Kasumi-1 (cell line): Measurements from ENCODE around the gene LARP6.
"Not testable (repeated sequence)": the region's sequence is repeated elsewhere in the genome, so short reads cannot be mapped to it uniquely, and the experiment has no call there.

Source experiments
- DNase-seq, 2 experiments: peaks; one replicate each; lab custom pipeline; 2025; lab: John Stamatoyannopoulos, UW

Gene LARP6

DNA sequence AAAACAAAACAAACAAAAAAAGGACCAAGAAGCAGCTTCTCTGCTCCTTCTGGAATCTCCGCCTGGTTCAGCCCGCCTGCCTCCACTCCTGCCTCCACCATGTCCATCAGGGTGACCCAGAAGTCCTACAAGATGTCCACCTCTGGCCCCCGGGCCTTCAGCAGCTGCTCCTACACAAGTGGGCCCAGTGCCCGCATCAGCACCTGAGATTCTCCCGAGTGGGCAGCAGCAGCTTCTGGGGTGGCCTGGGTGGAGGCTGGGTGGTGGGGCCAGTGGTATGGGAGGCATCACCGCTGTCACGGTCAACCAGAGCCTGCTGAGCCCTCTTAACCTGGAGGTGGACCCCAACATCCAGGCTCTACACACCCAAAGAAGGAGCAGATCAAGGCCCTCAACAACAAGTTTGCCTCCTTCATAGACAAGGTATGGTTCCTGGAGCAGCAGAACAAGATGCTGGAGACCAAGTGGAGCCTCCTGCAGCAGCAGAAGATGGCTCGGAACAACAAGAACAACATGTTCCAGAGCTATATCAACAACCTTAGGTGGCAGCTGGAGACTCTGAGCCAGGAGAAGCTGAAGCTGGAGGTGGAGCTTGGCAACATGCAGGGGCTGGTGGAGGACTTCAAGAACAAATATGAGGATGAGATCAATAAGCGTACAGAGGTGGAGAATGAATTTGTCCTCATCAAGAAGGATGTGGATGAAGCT is 4.8 kb upstream of the LARP6 start:
- DNase-seq = not testable (repeated sequence)

DNA sequence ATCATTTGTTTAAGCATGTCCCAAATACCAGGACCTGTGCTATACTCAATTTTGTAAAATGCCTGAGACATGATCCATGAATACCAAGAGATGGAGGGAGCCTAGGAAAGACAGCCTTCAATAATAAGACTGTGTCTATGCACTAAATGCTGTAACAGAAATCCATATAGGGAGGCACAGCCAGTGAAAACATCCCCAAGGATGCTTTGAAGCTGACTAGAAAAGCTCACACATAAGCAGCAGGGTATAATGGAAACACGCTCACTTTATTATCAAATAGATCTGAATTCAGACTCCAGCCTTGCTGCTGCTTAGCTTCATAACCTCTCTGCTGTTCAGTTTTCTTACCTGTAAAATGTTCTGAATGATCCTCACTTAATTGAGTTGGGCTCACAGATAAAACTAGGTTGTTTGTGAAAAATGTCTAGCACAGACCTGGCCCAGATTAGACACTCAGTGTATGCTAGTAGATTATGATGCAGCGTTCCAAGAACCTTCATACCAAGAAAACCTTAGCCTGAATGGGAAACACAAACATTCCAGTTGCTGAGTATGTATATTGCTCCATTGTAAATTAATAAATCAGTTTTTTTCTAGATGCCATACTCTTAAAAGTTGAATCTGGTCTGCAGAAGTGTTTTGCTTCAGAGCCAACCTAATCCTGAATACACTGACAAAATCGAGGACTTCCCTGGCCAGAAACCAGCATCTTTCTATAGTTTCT is 3.8 kb upstream of the LARP6 start:
- no peak for DNase-seq

DNA sequence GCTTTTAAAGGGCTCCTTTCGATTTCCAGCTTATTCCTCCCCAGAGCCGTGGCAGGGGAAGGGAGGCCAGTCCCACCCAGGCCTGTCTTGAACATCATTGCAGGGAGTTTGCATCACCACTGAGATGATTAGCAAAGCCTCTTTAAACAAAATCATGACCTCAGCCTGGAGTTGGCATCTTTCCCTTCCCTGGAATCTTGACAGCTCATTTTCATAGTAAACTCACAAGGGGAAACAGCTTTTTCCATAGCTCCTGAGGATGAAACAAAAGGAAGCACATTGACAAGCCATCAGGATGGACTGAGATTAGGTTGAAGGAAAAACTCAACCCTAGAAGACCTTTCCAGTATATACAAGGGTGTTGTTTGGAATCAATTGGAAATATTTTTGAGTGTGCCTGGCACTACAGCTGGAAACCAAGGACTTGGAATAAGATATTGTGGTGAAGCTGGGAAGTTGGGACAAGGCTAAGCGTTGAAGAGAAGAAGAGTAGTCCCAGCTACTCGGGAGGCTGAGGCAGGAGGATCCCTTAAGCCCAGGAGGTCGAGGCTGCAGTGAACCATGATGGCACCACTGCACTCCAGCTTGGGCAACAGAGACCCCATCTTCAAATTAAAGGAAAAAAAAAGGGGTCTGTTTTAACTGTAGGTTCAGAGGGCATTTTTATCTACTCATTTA is 3.1 kb upstream of the LARP6 start:
- DNase-seq = no peak

DNA sequence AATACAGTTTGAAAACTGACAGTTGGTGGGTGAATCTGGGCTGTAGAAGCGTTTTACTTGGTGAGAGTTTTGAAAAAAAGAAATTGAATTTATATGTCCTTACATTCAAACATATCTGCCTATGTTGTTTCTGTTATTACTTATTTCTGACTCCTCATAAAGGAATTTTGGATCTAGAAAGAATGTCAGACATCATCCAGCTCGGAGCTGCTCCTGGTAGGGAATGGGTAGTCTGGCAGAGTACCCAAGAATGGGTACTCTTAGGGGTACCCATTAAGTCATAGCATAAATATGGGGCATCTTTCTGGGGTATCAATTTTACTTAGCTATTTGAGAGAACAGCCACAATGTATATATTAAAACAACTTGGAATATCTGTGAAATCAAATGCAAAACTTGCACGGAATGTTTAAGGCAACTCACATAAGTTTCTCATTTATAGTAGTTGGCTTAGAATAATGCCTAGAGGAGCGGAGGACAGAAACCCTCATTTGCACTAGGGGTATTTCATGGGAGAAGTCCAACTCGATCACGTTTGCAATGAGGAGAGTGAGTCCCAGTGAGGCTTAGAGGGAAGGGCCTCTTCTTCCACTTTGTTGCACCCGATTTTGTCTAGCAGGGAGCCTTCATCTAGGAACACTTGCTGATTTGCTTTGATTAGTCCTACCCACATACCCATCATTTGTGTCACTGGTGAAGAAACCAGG is 2.4 kb upstream of the LARP6 start:
- DNase-seq = no peak

DNA sequence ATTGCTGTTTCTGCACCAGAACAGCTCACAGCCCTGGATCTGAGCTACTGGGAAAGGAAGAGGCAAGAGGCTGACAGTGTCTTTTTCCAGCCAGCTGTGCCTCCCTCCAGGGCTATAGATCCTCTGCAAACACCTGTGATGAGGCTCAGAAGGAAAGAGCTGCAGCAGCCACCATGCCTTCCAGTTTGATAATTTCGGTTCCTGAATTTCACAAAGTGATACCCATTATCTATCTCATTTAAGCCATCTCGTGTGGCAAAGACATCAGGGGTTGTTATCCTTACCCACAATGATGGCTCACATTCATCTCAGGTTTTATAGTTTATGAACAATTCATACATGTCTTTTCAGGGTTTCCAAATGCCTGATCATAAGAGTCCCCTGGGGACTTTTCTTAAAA is 1.8 kb upstream of the LARP6 start:
- no peak for DNase-seq

DNA sequence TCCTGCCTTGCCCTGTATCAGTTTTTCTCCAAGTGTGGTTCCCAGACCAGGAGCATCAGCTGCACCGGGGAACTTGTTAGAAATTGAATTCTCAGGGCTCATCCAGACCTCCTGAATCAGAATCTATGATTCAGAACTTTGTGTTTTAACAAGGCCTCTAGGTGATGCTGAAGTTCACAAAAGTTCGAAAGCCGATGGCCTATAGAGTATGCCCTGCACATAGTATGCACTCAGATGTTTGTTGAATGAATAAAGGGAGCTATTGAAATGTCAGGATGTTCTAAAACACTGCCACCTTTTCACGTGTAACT is 664 bp upstream of the LARP6 start:
- DNase-seq = no peak

DNA sequence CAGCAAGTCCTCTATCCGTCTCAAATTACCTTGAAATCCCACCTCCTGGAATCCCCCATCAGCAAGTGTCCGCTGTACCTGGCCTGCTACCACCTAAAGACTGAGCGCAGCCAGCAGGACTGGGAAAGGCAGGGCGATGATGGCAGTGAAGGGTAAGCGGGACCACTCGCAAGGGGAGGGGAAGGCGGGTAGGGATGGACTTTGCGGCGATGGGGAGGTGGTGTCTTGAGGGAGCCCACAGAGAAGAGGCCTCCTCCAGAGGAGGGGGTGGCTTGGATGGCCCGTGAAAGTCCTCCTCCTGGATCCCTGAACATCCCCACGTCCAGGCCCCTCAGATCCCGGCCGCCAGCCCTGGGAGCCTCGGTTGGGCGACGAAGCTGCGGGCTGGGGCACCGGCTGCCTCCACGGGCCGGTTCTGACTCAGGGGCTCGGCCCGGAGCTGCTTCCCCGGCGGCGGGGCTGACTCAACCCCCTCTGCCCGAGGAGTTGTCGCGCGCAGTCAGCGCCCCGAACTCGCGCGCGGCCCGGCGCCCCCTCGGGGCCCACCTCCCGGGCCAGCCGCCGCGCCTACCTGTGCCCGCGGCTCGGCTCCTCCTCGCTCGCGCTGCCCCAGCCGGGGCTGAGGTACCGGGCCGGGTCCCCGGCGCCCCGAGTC is 512 bp downstream of the LARP6 start:
- DNase-seq = no peak

DNA sequence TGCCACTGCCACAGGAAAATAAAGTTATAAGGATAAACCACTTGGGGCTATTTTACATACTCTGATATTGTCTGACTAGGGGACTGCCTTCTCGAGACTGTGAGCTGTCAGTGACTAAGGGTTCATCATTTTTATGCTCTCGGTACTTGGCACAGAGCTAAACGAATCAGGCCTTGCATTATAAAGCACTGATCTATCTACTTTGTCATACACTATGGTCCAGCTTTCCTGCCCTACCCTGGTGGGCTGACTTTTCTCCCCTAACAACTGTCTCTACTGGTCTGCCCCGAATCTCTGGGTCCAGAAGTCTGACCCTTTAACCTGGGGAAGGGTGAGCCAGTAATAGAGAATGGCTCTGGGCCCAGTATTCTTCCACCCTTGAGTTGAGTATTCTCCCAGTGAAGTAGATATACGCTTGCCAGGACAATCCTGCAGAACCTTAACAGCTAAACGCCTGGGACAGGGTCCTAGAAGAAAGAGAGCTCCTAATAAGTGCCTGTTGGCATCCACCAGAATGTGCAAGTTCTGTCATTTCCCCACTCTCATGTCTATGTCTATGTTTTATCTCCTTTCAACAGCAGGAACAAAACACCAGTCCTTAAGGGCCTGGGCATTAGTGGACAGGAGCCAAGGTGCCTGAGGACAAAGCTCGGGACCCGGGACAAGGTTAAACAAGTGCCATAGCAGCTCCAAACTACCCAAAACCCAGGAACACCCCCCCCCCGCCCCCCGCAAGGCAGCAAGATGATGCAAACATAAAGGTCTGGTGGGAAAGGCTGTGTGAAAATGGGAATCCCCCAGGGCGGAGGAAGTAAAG is 1.2 kb downstream of the LARP6 start:
- no peak for DNase-seq

DNA sequence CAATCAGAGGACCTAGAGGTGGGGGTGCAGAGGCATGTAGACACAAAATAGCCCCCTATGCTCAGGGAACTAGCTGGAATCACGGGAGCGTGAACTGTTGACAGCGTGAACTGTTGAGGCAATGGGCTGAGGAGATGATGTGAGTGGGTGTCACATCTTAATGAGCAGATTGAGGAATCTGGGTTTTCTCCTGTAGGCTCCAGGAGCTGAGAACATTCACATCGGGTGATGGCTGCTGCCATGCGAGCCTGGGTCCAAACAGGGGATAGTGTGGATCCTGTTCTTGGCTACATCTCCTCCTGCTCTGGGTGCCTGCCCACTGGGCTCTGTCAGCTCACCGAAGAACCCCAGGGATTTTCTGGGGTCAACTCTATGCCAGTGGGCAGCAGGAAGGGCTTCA is 2.1 kb downstream of the LARP6 start:
- DNase-seq = no peak

DNA sequence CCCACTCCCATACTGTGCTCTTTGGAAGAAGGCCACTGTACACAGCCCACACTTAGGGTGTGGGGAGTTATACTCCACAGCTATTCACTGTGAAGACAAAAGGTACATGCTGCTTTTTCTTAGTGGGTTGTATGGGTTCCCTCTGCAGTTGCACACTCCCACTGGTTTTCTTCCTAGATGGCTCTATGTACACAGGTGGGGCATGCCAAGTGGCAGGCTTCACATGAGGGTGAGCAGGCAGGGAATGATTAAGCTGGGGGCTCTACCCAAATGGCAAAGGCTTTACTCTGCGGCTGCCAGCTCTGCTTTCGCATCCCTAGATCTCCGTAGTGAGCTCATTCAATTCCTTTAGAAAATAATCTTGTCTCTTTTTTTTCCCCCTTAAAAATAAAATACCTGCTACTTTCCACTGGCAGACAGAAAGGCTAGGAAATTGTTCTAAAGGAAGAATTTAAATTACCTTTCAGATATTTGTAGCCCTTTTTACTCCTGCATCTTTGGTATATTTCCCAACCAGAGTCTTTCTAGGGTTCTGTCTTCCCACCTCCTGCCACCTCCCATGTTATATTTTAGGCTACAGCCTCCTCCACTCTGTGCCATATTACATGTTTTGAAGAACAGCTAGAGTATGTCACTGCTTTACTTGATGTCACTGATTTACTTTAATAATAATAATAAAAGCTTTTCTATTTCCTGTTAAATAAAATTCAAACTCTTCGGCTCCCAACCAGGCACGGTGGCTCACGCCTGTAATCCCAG is 8.2 kb downstream of the LARP6 start:
- no peak for DNase-seq

DNA sequence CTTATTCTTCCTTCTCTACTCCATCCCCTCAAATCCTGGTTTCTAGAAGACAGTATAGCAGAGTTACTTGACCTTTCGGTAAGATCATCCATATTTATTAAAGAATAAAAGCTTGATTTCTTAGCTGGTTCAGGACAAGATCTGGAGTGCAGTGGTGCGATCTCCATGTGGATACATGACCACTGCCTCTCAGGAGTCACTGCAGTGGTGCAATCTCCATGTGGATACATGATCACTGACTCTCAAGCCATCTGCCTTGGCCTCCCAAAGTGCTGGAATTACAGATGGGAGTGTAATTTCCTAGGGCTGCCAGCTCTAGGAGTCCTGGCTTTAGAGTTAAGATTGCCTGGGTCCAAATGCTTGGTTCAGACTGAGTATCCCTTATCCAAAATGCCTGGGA is 16.5 kb downstream of the LARP6 start:
- no peak for DNase-seq

DNA sequence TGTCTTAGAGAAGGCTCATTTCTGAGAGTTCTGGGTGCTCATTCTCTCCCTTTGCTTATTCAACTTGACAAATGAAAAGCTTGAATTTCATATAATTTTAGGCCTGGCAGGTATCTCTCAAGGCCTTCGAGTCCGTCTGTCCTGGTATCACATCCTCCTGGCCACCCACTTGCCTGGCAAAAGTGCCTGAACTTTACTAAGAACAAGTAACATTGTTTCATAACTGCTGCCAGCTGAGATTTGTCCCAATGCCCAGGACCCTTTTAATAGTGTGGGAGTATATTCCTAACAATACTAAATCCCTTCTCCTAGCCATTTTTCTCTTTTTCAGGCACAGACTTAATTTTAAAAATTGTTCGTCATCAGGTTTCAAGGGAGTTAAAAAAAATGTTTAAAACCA is 18.1 kb downstream of the LARP6 start:
- no peak for DNase-seq

DNA sequence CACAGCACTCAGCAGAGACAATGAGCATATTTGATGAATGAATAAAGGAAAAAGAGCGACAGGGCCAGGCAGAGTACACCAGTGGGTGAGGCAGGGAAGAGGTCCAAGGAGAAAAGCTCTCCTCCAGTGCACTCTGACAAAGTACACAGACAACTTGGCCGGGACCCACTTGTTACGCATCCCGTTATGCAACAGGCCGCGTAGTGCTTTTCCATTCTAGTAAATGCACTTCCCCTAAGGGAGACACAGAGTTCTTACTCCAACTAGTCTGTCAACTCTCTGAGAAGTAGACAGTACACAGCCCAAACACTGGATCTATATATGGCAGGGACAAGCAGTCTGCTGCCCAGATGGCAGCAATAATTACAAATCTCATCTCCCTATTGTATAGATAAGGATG is 18.5 kb downstream of the LARP6 start:
- no peak for DNase-seq

DNA sequence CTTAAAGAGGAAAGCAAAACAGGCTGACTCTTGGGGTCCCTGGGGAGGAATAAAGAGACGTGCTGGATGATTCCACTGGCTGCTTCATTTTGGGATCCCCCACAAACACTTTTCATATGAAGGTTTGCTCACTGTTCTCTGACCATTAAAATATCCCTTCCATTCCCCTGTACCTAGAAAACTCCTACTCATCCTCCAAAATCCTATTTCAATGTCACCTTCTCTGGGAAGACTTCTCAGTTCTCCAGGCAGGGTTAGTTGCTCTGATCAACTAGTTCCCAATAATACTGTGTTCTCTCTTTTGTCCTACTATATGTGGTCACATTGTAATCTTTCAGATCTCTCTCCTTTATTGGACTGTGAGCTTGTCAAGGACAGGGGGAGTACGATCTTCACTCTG is 19.0 kb downstream of the LARP6 start:
- DNase-seq = no peak

DNA sequence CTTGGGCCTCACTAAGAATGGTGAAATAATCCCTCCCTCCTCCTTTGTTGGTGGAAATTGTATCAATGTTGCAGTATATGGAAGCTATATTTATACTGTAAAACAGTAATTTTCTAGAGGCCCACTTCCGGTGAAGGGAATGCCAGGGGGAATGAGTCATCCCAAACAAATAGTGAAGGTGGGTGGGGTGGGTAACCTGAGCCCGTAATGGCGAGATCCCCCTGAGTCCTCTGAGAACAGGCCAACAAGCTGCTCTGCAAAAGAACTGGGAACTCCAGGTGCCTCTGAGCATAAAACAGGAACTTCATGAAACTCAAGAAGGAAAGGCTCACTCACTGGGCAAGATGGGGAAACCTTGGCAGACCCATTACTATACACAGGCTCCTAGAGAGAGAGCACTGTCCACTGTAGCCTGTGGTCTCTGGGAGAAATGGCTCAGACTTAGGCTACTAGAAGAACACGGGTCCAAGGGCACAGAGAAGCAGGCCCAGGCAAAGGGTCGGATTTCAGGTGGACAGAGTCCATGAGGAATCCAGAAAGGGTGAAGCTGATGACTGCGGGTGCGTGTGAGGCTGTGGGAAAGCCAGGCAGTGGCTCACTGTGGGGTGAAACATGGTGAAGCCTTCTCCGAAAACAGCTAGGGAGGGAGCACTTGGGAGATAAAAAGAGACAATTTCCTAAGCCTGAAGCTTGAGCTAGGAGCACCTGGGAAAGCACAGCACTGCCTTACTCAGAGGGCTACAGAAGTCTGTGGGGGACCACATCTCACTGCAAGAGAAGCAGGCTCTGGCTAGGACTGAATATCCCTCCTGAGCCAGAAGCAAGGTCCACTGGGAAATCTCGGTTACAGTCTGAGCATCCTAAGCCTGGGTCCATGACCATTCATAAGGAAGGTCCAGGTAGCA is 19.8 kb downstream of the LARP6 start:
- no peak for DNase-seq

DNA sequence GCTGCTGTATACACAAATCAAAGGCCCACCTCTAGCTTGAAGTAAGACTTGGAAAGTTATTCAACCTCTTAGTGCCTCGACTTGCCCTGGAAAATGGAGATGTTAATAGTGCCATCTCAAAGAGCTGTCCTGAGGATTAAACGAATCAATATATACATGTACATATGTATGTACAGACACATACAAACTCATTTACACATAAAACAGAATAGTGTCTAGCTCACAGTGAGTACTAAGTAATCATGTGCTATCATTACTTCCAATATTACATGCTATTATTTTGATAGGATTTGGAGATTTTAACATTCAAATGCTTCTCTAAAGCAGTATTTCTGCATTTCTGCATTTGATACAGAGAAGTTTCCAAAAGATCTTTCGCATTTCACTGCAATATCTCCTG is 20.5 kb downstream of the LARP6 start:
- no peak for DNase-seq

DNA sequence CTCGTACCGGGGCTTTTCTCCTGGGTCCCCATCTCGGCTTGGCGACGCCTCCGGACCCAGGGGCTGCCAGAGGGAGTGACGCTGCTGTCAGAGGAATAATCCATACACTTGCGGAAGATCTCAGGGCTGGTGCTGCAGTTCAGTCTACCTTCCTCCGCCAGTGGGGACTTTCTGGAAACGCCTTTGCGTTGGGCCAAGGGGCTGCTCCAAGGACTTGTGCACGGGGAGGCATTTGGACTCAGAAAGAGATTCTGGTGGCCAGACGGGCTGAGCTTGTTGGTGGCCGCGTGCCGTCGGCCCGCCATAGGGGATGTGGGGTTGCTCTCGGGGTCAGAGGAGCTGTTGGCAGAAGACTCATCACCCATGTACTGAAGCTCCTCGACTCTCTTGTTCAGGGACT is 21.8 kb downstream of the LARP6 start:
- no peak for DNase-seq

DNA sequence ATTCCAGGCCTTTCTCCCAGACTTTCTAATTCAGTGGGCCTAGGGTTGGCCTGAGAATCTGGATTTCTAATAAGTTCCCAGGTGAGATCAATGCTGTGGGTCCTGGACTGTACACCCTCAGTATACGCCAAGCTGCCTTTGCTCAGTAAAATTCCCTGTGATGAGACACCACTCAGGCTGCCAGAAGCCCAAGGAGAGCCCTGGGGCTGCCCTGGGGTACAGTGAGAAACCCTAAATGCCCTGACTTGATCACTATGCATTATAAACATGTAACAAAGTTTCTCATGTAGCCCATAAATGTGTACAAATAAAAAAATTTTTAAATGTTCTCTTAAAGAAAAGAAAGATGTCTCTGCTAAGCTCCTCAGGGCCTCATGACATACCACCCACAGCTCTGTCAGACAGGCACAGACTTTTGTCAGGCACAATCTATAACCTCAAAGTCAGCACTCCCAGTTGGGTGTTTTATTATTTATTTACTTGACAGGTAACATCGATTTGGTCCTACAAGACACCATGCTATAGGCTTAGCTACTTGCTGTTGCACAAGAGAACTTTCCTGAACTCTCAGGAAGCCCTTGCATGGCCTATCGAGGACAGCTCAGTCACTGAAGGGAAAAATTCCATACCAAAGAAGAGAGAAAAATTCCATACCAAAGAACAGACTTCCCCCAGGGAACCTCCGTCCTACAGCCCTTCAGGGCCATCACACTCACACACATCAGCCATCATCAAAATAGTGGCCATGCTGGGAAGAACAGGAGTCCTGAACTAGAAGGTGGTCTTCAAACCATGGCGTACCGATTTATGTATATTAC is 22.7 kb downstream of the LARP6 start:
- no peak for DNase-seq

DNA sequence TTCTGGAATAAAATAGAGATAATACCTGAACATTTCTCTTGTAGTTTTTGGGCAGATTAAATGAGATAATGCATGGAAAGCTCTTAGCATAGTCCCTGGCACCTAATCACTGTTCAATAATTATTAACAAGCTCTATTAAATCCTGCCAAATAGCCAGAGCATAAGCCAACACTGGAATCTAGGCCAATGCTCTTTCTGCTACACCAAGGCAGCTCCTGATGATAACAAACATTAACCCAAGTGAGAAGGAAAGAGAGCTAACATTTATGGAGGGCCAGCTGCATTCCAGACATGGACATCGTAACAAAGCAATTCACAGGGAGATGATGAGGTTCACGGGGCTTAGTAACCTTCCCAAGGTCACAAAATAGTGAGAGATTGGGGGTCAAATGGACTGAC is 23.3 kb downstream of the LARP6 start:
- DNase-seq = no peak
